Right atrium auricular region (tissue), 2 donors: ENCODE results near the gene NTN1. TPM values are rescaled to one million over a fixed set of nuclear protein-coding genes. Genes with fewer than 3 reads are reported as not detected.
"Not testable (repeated sequence)": the region's sequence is repeated elsewhere in the genome, so short reads cannot be mapped to it uniquely, and the experiment has no call there.

Source experiments
- DNase-seq: peaks from one replicate; pipeline ENCODE4 v3.0.0-alpha.2; 2019; ENCODE audit warnings: low spot score
- H3K27ac ChIP-seq, 2 donors: fragments of 200-600 bp; sonication (generic); 1 replicate in 1 of 2; 2 replicates in 1 of 2; pipeline ENCODE4 v1.5.1; 2016 to 2019
- H3K27me3 ChIP-seq, 2 donors: fragments of 200-600 bp; sonication (generic); one replicate each; pipeline versions ENCODE4 v1.5.1 to v1.6.0; 2017 to 2019
- H3K36me3 ChIP-seq: fragments of 200-600 bp; sonication (generic); one replicate; pipeline ENCODE4 v1.5.1; 2016
- H3K4me1 ChIP-seq, 2 donors: fragments of 200-600 bp; sonication (generic); one replicate each; pipeline versions ENCODE4 v1.5.1 to v1.6.0; 2017 to 2019
- H3K4me3 ChIP-seq, 2 donors: fragments of 200-600 bp; sonication (generic); 1 replicate in 1 of 2; 2 replicates in 1 of 2; pipeline ENCODE4 v1.5.1; 2017 to 2019; ENCODE audit warnings: mild to moderate bottlenecking in 1 of 2, moderate library complexity in 1 of 2
- H3K9me3 ChIP-seq, 2 donors: fragments of 200-600 bp; sonication (generic); one replicate each; pipeline ENCODE4 v1.5.1; 2019
- CTCF ChIP-seq, 2 donors: fragments of 200-600 bp; sonication (generic); IDR thresholded peaks; one replicate each; pipeline ENCODE4 v1.5.1; 2019; ENCODE audit warnings: antibody characterized with exemption in 2 of 2
- total RNA-seq, 2 donors: library from RNA; depleted of rRNA; stranded (reverse); fragments of >200 nt; gene quantifications; one replicate each; pipeline ENCODE4 v1.1.0, GENCODE V29; 2016

NTN1 gene
- total RNA-seq, 2 donors from 2014 or later, result 142 to 163 TPM

DNA sequence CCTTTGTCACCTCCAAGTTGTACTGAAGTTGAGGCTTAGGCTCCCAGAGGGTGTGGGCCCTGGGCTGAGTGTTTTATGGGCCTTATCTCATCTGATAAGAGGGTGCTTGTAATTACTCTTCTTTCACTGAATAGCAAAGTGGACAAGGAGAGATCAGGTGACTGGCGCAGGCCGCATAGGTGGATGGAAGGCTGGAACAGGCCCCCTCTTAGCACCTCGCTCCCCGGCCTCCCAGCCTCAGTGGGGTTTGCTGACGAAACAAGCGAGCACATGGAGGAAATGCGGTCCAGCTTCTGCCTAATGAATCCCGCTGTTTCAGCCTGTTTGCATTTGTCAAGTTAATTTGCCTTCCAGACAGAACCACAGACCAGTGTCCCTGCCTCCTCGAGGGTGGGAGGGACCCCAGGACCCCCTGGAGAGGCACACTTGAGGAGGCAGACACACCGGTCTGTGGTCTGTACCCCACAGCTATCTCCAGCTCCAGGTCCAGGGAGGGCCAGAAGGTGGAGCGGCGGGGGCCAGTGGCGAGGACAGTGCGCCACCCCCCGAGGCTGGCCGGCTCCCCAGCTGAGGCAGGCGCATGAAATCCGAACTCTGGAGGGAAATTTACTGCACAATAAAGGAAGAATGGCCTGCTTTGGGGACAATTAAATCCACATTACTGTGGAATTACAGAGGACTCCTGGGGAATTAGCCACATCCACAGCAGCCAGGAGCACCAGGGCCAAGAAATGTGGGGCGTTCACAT lies 123.4 kb downstream of the NTN1 start:
- Histone ChIP-seq H3K4me1 (peaks cover 0 to 41% of the 10 kb centered on the region in 2 donors), H3K9me3 (no peaks in the 10 kb centered on the region), H3K27ac (no peak overlapping the region), H3K36me3 (no peaks in the 10 kb centered on the region), H3K4me3 (no peak overlapping the region), H3K27me3 (no peaks in the 10 kb centered on the region)
- no peak for DNase-seq
- no peak for TF ChIP-seq CTCF (IDR thresholded peaks at IDR 0.05)

GRCh38 chr17:9146064-9146463 lies 124.8 kb downstream of the NTN1 start:
- Histone ChIP-seq H3K4me3 (no peak overlapping the region), H3K36me3 (no peaks in the 10 kb centered on the region), H3K9me3 (no peaks in the 10 kb centered on the region), H3K27ac (no peak overlapping the region), H3K27me3 (no peaks in the 10 kb centered on the region), H3K4me1 (peaks cover 0 to 42% of the 10 kb centered on the region in 2 donors)
- DNase-seq, result no peak
- no peak for TF ChIP-seq CTCF (IDR thresholded peaks at IDR 0.05)

GRCh38 chr17:9148905-9149525 lies 127.7 kb downstream of the NTN1 start:
- Histone ChIP-seq H3K27me3 (no peaks in the 10 kb centered on the region), H3K9me3 (no peaks in the 10 kb centered on the region), H3K36me3 (no peaks in the 10 kb centered on the region), H3K4me3 (no peak overlapping the region), H3K27ac (no peak overlapping the region), H3K4me1 (peaks cover 0 to 44% of the 10 kb centered on the region in 2 donors)
- no peak for DNase-seq
- TF ChIP-seq CTCF (IDR thresholded peaks at IDR 0.05), result no peak

GRCh38 chr17:9150446-9151090 lies 129.3 kb downstream of the NTN1 start:
- TF ChIP-seq CTCF (IDR thresholded peaks at IDR 0.05), result no peak
- no peak for DNase-seq
- no peak overlapping the region for H3K27ac ChIP-seq
- H3K9me3 ChIP-seq, result no peaks in the 10 kb centered on the region
- H3K27me3 ChIP-seq, result no peaks in the 10 kb centered on the region
- no peaks in the 10 kb centered on the region for H3K36me3 ChIP-seq
- peaks cover 0 to 44% of the 10 kb centered on the region in 2 donors for H3K4me1 ChIP-seq
- no peak overlapping the region for H3K4me3 ChIP-seq

DNA sequence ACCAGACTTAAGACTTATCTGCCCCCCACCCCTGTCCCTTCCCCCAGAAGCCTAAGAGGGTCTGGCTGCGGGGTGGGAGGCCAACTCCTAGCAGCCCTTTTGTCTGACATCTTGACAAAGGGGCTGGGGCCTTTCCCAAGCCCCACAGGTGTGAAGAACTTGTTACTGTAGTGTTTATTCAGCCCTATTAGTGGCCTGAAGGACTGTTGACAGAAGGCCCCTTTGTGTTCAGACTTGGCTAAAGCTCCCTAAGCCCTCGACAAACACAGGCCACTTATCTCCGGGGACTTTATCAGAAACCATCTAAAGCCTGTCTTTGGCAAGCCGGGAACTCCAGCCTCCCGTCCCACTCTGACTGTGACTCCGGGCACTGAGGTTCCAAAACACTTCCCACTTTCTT lies 129.8 kb downstream of the NTN1 start:
- DNase-seq, result no peak
- Histone ChIP-seq H3K4me3 (no peak overlapping the region), H3K36me3 (no peaks in the 10 kb centered on the region), H3K27ac (no peak overlapping the region), H3K4me1 (peaks cover 0 to 44% of the 10 kb centered on the region in 2 donors), H3K9me3 (no peaks in the 10 kb centered on the region), H3K27me3 (no peaks in the 10 kb centered on the region)
- TF ChIP-seq CTCF (IDR thresholded peaks at IDR 0.05), result no peak

GRCh38 chr17:9151740-9152139 lies 130.4 kb downstream of the NTN1 start:
- DNase-seq, H3K27ac ChIP-seq, H3K27me3 ChIP-seq, H3K4me3 ChIP-seq, H3K36me3 ChIP-seq, H3K9me3 ChIP-seq: not testable (repeated sequence)
- H3K4me1 ChIP-seq, result peaks cover 0 to 43% of the 10 kb centered on the region in 2 donors
